CD4-positive, alpha-beta T cell (primary cell): ENCODE results near the gene GMFB. TPM values are rescaled to one million over a fixed set of nuclear protein-coding genes. Genes with fewer than 3 reads are reported as not detected.
"Not testable (repeated sequence)": the region's sequence is repeated elsewhere in the genome, so short reads cannot be mapped to it uniquely, and the experiment has no call there.

Experiments used
- ATAC-seq: fragments of 200-7000 bp; cut with Tn5 transposase; one replicate; pipeline ENCODE4 v1.10.0; 2022; ENCODE audit warnings: mild to moderate bottlenecking; ENCODE audit not compliant: poor library complexity
- CTCF ChIA-PET: fragments of 350-600 bp; sonication (Branson Sonifier 250); formaldehyde crosslinking; loops from one replicate; lab custom pipeline; 2021; ENCODE audit warnings: antibody characterized with exemption, inconsistent platforms; lab: Charles Lee
- POLR2A ChIA-PET: fragments of 350-600 bp; sonication (Branson Sonifier 250); formaldehyde crosslinking; loops from one replicate; lab custom pipeline; 2021; ENCODE audit warnings: antibody characterized with exemption, inconsistent platforms; lab: Charles Lee
- DNase-seq, 14 experiments: peaks; one replicate each; pipeline ENCODE4 v3.0.0-alpha.2; 2013 to 2020; ENCODE audit warnings: mixed read lengths in 2 of 14
- H3K27ac ChIP-seq, 2 donors: one replicate each; pipeline versions ENCODE4 v1.5.1 to v1.7.0; 2013; ENCODE audit warnings: low read length in 2 of 2, low read depth in 1 of 2, mild to moderate bottlenecking in 1 of 2
- H3K27me3 ChIP-seq, 2 experiments: 1 replicate in 1 of 2; 2 replicates in 1 of 2; pipeline versions ENCODE4 v1.6.1 to v1.7.0; 2013; ENCODE audit warnings: low read length in 2 of 2, control low read depth in 1 of 2, mild to moderate bottlenecking in 1 of 2, moderate library complexity in 1 of 2; ENCODE audit not compliant: insufficient read depth in 2 of 2, control insufficient read depth in 1 of 2
- H3K36me3 ChIP-seq: one replicate; pipeline ENCODE4 v1.6.1; 2013; ENCODE audit warnings: low read length, control low read depth; ENCODE audit not compliant: insufficient read depth
- H3K4me1 ChIP-seq: one replicate; pipeline ENCODE4 v1.6.1; 2013; ENCODE audit warnings: low read length, control low read depth; ENCODE audit not compliant: insufficient read depth
- H3K4me3 ChIP-seq: one replicate; pipeline ENCODE4 v1.5.1; 2013; ENCODE audit warnings: mild to moderate bottlenecking, low read length, moderate library complexity
- H3K9me3 ChIP-seq, 2 experiments: 1 replicate in 1 of 2; 2 replicates in 1 of 2; pipeline versions ENCODE4 v1.6.1 to v1.7.0; 2013; ENCODE audit warnings: low read length in 2 of 2, mild to moderate bottlenecking in 2 of 2, control low read depth in 1 of 2, moderate library complexity in 1 of 2; ENCODE audit not compliant: control insufficient read depth in 1 of 2, insufficient read depth in 1 of 2
- H3K27ac Mint-ChIP-seq: one replicate; pipeline ENCODE4 v1.8.0; 2020; ENCODE audit warnings: mixed read lengths
- H3K27me3 Mint-ChIP-seq: one replicate; pipeline ENCODE4 v1.8.0; 2021; ENCODE audit warnings: mixed read lengths
- H3K36me3 Mint-ChIP-seq: one replicate; pipeline ENCODE4 v1.8.0; 2021; ENCODE audit warnings: low read depth, mixed read lengths
- H3K4me1 Mint-ChIP-seq: one replicate; pipeline ENCODE4 v1.8.0; 2021; ENCODE audit warnings: low read depth, mixed read lengths
- H3K4me3 Mint-ChIP-seq: one replicate; pipeline ENCODE4 v1.8.0; 2020; ENCODE audit warnings: mild to moderate bottlenecking, mixed read lengths
- H3K9me3 Mint-ChIP-seq: one replicate; pipeline ENCODE4 v1.8.0; 2020; ENCODE audit warnings: mixed read lengths
- intact Hi-C, 2 experiments: fragments of 100-400 bp; cut with DNase I in 1 of 2; cut with micrococcal nuclease in 1 of 2; formaldehyde crosslinking; loops; one replicate each; pipeline versions ENCODE4 v1.15.1 to v1.9.0; 2023 to 2025; cut with DNase I, micrococcal nuclease
- total RNA-seq, 174 experiments: library from RNA in 2 of 174; stranded (reverse) in 2 of 174; gene quantifications; one replicate each; pipeline ENCODE4 v1.2.3 and lab custom pipeline; 2021 to 2026
- TF ChIP-seq, protein P1 (sequence below): fragments of 200-600 bp; IDR thresholded peaks from one replicate; pipeline ENCODE4 v1.8.0; 2022; ENCODE audit warnings: antibody characterized with exemption, mild to moderate bottlenecking

Gene GMFB
- total RNA-seq, 2 experiments from 2014 or later, result 39.5 to 43.5 TPM

DNA sequence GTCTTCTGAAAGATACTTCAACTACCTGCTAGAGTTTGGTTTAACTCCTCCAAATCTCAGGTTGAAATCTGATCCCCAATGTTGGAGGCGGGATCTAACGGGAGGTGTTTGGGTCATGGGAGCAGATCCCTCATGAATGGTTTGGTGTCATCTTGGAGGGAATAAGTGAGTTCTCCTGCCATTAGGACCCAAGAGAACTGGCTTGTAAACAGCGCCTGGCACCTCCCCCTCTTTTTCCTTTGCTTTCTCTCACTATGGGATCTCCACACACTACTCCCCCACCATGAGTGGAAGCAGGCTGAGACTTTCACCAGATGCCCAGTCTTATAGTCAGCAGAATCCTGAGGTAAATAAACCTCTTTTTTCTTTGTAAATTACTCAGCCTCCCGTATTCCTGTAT is 50.1 kb downstream of the GMFB start:
- H3K27ac Mint-ChIP-seq, result peak overlapping the region; percentile 42
- peaks cover 69% of the 10 kb centered on the region for H3K4me1 Mint-ChIP-seq
- ChIA-PET POLR2A (interaction anchor here (1.3 to 1.6 kb wide), 2 partner anchors 41 to 49 kb away, joined by 5 to 6 read pairs; partner anchors contain the start of gene CDKN3), CTCF (no interaction called here)
- peaks cover 32% of the 10 kb centered on the region for H3K36me3 Mint-ChIP-seq
- Histone ChIP-seq H3K4me1 (peaks cover 24% of the 10 kb centered on the region), H3K9me3 (no peaks in the 10 kb centered on the region), H3K27ac (no peak overlapping the region), H3K4me3 (no peak overlapping the region), H3K27me3 (no peaks in the 10 kb centered on the region), H3K36me3 (peaks cover 9% of the 10 kb centered on the region)
- no peaks in the 10 kb centered on the region for H3K27me3 Mint-ChIP-seq
- TF ChIP-seq, protein P1, sequence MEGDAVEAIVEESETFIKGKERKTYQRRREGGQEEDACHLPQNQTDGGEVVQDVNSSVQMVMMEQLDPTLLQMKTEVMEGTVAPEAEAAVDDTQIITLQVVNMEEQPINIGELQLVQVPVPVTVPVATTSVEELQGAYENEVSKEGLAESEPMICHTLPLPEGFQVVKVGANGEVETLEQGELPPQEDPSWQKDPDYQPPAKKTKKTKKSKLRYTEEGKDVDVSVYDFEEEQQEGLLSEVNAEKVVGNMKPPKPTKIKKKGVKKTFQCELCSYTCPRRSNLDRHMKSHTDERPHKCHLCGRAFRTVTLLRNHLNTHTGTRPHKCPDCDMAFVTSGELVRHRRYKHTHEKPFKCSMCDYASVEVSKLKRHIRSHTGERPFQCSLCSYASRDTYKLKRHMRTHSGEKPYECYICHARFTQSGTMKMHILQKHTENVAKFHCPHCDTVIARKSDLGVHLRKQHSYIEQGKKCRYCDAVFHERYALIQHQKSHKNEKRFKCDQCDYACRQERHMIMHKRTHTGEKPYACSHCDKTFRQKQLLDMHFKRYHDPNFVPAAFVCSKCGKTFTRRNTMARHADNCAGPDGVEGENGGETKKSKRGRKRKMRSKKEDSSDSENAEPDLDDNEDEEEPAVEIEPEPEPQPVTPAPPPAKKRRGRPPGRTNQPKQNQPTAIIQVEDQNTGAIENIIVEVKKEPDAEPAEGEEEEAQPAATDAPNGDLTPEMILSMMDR, result no peak
- DNase-seq (no peak), ATAC-seq (no peak)
- intact Hi-C loops, result no loop called here
- no peak overlapping the region for H3K4me3 Mint-ChIP-seq
- no peaks in the 10 kb centered on the region for H3K9me3 Mint-ChIP-seq

DNA sequence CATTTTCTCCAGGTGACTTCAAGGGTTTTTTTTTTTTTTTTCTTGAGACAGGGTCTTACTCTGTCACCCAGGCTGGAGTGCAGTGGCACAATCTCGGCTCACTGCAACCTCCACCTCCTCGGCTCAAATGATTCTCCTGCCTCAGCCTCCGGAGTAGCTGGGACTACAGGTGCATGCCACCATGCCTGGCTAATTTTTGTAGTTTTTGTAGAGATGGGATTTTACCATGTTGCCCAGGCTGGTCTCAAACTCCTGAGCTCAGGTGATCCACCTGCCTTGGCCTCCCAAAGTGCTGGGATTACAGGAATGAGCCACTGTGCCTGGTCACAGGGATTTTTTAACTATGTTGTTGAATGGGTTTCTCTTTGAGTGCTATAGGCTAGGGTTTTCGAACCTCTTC is 50.8 kb downstream of the GMFB start:
- Mint-ChIP-seq H3K4me1 (peaks cover 76% of the 10 kb centered on the region), H3K36me3 (peaks cover 40% of the 10 kb centered on the region)
- CTCF ChIA-PET, result interaction anchor here (0.7 to 1.1 kb wide), 2 partner anchors 51 to 1271 kb away, joined by 4 to 5 read pairs; partner anchors contain the start of gene GMFB
- ATAC-seq, H3K9me3 Mint-ChIP-seq, H3K4me3 ChIP-seq, intact Hi-C loops, H3K4me3 Mint-ChIP-seq, DNase-seq, H3K27ac ChIP-seq, H3K27me3 ChIP-seq, H3K27me3 Mint-ChIP-seq, H3K27ac Mint-ChIP-seq, H3K36me3 ChIP-seq, H3K9me3 ChIP-seq: not testable (repeated sequence)
- H3K4me1 ChIP-seq, result peaks cover 24% of the 10 kb centered on the region
- POLR2A ChIA-PET, result interaction anchor here (1.3 kb wide), 1 partner anchor 41 kb away, joined by 5 read pairs; the partner anchor contains the start of gene CDKN3

DNA sequence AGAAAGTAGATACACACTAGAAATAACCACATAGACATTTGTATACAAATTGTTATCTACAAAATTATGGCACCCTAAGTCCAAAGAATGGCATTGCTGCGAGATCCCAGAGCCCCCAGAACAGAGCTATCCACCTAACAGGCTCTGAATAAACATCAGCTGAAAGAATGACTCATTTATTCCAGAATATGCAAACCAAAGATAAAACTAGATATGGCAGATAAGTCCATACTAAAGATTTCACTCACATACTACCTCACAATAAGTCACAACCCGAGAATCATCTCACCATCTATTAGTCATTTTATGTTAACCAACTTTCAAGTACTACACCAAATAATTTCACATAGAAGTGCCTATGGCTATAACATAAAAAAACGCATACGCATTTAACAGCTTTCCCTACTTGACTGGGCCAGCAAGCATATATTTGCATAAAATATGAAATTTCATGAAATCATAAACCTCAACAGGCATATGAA is 53.2 kb downstream of the GMFB start:
- H3K36me3 ChIP-seq, result peaks cover 21% of the 10 kb centered on the region
- TF ChIP-seq, protein P1, result no peak
- H3K4me1 ChIP-seq, result peaks cover 16% of the 10 kb centered on the region
- intact Hi-C loops, result no loop called here
- Mint-ChIP-seq H3K36me3 (peaks cover 58% of the 10 kb centered on the region), H3K27me3 (no peaks in the 10 kb centered on the region), H3K4me3 (peak overlapping the region; percentile 39), H3K27ac (peak overlapping the region; percentile 57), H3K4me1 (peaks cover 77% of the 10 kb centered on the region), H3K9me3 (no peaks in the 10 kb centered on the region)
- H3K27ac ChIP-seq, result no peak overlapping the region
- H3K27me3 ChIP-seq, result no peaks in the 10 kb centered on the region
- POLR2A ChIA-PET, result interaction anchor here (1.3 kb wide), 1 partner anchor 38 kb away, joined by 5 read pairs; the partner anchor contains the start of gene CDKN3
- CTCF ChIA-PET, result interaction anchor here (1.1 to 1.6 kb wide), 4 partner anchors 10 to 616 kb away, joined by 3 to 5 read pairs (median 4); partner anchors contain the start of genes CDKN3 and MAPK1IP1L
- ATAC-seq, result peak; percentile 43
- H3K4me3 ChIP-seq, result no peak overlapping the region
- DNase-seq, result peak in 2 of 14 experiments; percentile 11 to 22
- H3K9me3 ChIP-seq, result no peaks in the 10 kb centered on the region
